C4-2B (cell line): ENCODE measurements around the gene NDUFB2.

Experiments
- CTCF ChIP-seq: fragments of 450-650 bp; conservative IDR thresholded peaks from 2 replicates; pipeline ENCODE4 v1.5.1; 2017; ENCODE audit warnings: mild to moderate bottlenecking
- ZFX ChIP-seq: fragments of 450-650 bp; IDR thresholded peaks from 2 replicates; pipeline ENCODE4 v1.6.1; 2017

GRCh38 chr7:140691376-140692045 lies 5.0 kb upstream of the NDUFB2 start:
- TF ChIP-seq CTCF (no peak), ZFX (no peak)
